ENCODE measurements around the gene RNF168. TPM values are rescaled to one million over a fixed set of nuclear protein-coding genes. Genes with fewer than 3 reads are reported as not detected.

RNF168 gene
- polyA plus RNA-seq, 3 donors = 4.4 to 6.9 (median 6.7) TPM

DNA sequence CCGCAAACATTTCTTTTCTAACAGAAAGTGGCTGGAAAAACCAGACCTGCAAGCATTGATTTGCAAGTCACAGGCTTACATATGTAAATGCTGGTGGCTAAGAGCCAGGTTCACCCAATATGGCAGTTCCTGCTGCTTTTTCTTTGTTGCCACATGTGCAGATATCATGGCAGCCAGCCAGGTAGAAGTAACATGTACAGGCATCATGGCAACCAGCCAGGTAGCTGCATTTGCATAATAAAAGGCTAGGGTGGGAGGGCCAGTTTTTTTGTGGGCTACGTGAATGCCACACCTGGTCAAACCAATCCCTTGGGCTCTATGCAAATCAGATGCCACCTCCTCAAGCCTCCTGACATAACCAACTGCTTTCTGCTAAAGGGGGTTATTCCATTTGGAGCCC, 14.4 kb upstream of the RNF168 start:
- no peak for DNase-seq
- Histone ChIP-seq H3K9ac (ENCODE audit: insufficient read depth, low read length, poor library complexity, severe bottlenecking) (no peak overlapping the region), H3K4me2 (replicated peaks; ENCODE audit: extremely low read depth, low read length, poor library complexity, severe bottlenecking) (no peak overlapping the region), H3K27ac (ENCODE audit: low read depth in 1 of 2, low read length in 2 of 2) (no peak overlapping the region), H3K79me2 (ENCODE audit: insufficient read depth, low read length) (no peaks in the 10 kb centered on the region), H2AFZ (ENCODE audit: insufficient read depth, low read depth, low read length, poor library complexity, severe bottlenecking) (no peak overlapping the region), H3K4me3 (replicated peaks in 1 of 3; ENCODE audit: low read depth in 2 of 3, low read length in 3 of 3) (no peak overlapping the region), H4K20me1 (ENCODE audit: insufficient read depth, low read length) (no peaks in the 10 kb centered on the region), H3K4me1 (ENCODE audit: control insufficient read depth in 1 of 2, insufficient read depth in 2 of 2, low read length in 2 of 2) (no peaks in the 10 kb centered on the region), H3K36me3 (replicated peaks in 1 of 2; ENCODE audit: control insufficient read depth in 1 of 2, insufficient read depth in 2 of 2, low read length in 2 of 2) (no peaks in the 10 kb centered on the region), H3K9me3 (replicated peaks in 1 of 2; ENCODE audit: control insufficient read depth in 1 of 2, insufficient read depth in 1 of 2, low read length in 2 of 2) (peaks cover 53 to 60% of the 10 kb centered on the region in 2 donors), H3K27me3 (ENCODE audit: control insufficient read depth in 2 of 2, insufficient read depth in 2 of 2, low read length in 2 of 2) (no peaks in the 10 kb centered on the region)
- intact Hi-C loops (cut with micrococcal nuclease) = loop anchor here in 1 of 2 donors (5.0 kb wide), 1 partner anchor 266 kb away; no protein-coding TSS in a partner anchor
- H3K27ac Mint-ChIP-seq = no peak overlapping the region
- no peaks in the 10 kb centered on the region for H3K36me3 Mint-ChIP-seq
- no peak overlapping the region for H3K4me3 Mint-ChIP-seq
- H3K4me1 Mint-ChIP-seq = no peaks in the 10 kb centered on the region
- no CpG with 5 or more reads among the region's 2 CpGs for WGBS (ENCODE audit: insufficient coverage)
- H3K27me3 Mint-ChIP-seq (ENCODE audit: low read depth in 3 of 3) = peaks cover 0 to 1% (median 0%) of the 10 kb centered on the region in 3 donors
- TF ChIP-seq, protein P1, sequence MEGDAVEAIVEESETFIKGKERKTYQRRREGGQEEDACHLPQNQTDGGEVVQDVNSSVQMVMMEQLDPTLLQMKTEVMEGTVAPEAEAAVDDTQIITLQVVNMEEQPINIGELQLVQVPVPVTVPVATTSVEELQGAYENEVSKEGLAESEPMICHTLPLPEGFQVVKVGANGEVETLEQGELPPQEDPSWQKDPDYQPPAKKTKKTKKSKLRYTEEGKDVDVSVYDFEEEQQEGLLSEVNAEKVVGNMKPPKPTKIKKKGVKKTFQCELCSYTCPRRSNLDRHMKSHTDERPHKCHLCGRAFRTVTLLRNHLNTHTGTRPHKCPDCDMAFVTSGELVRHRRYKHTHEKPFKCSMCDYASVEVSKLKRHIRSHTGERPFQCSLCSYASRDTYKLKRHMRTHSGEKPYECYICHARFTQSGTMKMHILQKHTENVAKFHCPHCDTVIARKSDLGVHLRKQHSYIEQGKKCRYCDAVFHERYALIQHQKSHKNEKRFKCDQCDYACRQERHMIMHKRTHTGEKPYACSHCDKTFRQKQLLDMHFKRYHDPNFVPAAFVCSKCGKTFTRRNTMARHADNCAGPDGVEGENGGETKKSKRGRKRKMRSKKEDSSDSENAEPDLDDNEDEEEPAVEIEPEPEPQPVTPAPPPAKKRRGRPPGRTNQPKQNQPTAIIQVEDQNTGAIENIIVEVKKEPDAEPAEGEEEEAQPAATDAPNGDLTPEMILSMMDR (IDR thresholded peaks at IDR 0.05) = no peak
- H3K9me3 Mint-ChIP-seq = peaks cover 37 to 76% (median 66%) of the 10 kb centered on the region in 7 donors

GRCh38 chr3:196517162-196517800, 13.7 kb upstream of the RNF168 start:
- no peaks in the 10 kb centered on the region for H3K36me3 ChIP-seq (replicated peaks in 1 of 2; ENCODE audit: control insufficient read depth in 1 of 2, insufficient read depth in 2 of 2, low read length in 2 of 2)
- WGBS (ENCODE audit: insufficient coverage) = no CpG with 5 or more reads among the region's 2 CpGs
- Mint-ChIP-seq H3K27me3 (ENCODE audit: low read depth in 3 of 3) (peaks cover 0 to 1% (median 1%) of the 10 kb centered on the region in 3 donors), H3K9me3 (peaks cover 37 to 74% (median 60%) of the 10 kb centered on the region in 7 donors), H3K4me3 (no peak overlapping the region), H3K27ac (no peak overlapping the region), H3K4me1 (no peaks in the 10 kb centered on the region), H3K36me3 (no peaks in the 10 kb centered on the region)
- H3K79me2 ChIP-seq (ENCODE audit: insufficient read depth, low read length) = no peaks in the 10 kb centered on the region
- TF ChIP-seq, protein P1 (IDR thresholded peaks at IDR 0.05) = no peak
- H3K4me1 ChIP-seq (ENCODE audit: control insufficient read depth in 1 of 2, insufficient read depth in 2 of 2, low read length in 2 of 2) = no peaks in the 10 kb centered on the region
- no peaks in the 10 kb centered on the region for H4K20me1 ChIP-seq (ENCODE audit: insufficient read depth, low read length)
- H3K9ac ChIP-seq (ENCODE audit: insufficient read depth, low read length, poor library complexity, severe bottlenecking) = no peak overlapping the region
- H3K4me2 ChIP-seq (replicated peaks; ENCODE audit: extremely low read depth, low read length, poor library complexity, severe bottlenecking) = no peak overlapping the region
- H2AFZ ChIP-seq (ENCODE audit: insufficient read depth, low read depth, low read length, poor library complexity, severe bottlenecking) = no peak overlapping the region
- DNase-seq = no peak
- no peaks in the 10 kb centered on the region for H3K27me3 ChIP-seq (ENCODE audit: control insufficient read depth in 2 of 2, insufficient read depth in 2 of 2, low read length in 2 of 2)
- H3K4me3 ChIP-seq (replicated peaks in 1 of 3; ENCODE audit: low read depth in 2 of 3, low read length in 3 of 3) = no peak overlapping the region
- intact Hi-C loops (cut with micrococcal nuclease) = loop anchor here in 1 of 2 donors (5.0 kb wide), 1 partner anchor 265 kb away; no protein-coding TSS in a partner anchor
- H3K27ac ChIP-seq (ENCODE audit: low read depth in 1 of 2, low read length in 2 of 2) = no peak overlapping the region
- H3K9me3 ChIP-seq (replicated peaks in 1 of 2; ENCODE audit: control insufficient read depth in 1 of 2, insufficient read depth in 1 of 2, low read length in 2 of 2) = peaks cover 51 to 54% of the 10 kb centered on the region in 2 donors

Measured in CD14-positive monocyte (primary cell).